ENCODE results near the gene ALKBH2.

Gene ALKBH2

GRCh38 chr12:109093022-109093918 is at the start of gene ALKBH2:
Gene ALKBH2, minus strand, starts transcription at chr12:109093472. Its CDS starts 686 bp downstream, at chr12:109092786.
- peak; percentile 96 for DNase-seq
- in situ Hi-C loops (cut with HindIII; ENCODE audit: low pct_ligation_motif_present, low pct_unique_long_range_greater_than_20kb, low sequenced_read_pairs), result no loop called here

DNA sequence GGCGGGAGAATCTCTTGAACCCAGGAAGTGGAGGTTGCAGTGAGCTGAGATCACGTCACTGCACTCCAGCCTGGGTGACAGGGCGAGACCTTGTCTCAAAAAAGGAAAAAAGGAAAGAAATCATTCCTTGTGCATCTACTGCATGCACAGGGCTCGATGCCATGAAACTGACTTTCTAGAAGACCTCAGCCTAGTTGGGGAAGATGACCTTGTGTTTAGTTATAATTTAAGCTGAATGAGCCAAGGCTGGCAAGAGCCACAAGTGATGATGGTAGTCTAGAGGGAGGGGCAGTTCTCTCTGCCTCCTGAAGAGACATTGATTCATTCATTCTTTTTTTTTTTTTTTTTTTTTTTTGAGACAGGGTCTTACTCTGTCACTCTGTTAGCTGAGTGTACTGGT is 47.3 kb upstream of the ALKBH2 start:
- in situ Hi-C loops (cut with HindIII; ENCODE audit: low pct_ligation_motif_present, low pct_unique_long_range_greater_than_20kb, low sequenced_read_pairs), result no loop called here
- no peak for DNase-seq

DNA sequence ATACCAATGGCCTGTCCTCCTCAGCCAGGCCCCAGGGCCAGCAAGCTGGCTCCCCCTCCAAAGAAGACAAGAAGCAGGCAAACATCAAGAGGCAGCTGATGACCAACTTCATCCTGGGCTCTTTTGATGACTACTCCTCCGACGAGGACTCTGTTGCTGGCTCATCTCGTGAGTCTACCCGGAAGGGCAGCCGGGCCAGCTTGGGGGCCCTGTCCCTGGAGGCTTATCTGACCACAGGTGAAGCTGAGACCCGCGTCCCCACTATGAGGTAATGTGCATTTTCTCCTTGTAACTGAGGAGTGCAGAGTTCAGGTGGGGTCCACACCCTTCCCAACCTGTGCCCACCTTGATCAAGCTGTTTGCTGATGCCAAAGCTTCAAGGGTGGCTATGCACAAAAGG is 46.5 kb upstream of the ALKBH2 start:
- in situ Hi-C loops (cut with HindIII; ENCODE audit: low pct_ligation_motif_present, low pct_unique_long_range_greater_than_20kb, low sequenced_read_pairs), result no loop called here
- DNase-seq, result no peak

GRCh38 chr12:109139360-109139759 is 46.1 kb upstream of the ALKBH2 start:
- in situ Hi-C loops (cut with HindIII; ENCODE audit: low pct_ligation_motif_present, low pct_unique_long_range_greater_than_20kb, low sequenced_read_pairs), result no loop called here

DNA sequence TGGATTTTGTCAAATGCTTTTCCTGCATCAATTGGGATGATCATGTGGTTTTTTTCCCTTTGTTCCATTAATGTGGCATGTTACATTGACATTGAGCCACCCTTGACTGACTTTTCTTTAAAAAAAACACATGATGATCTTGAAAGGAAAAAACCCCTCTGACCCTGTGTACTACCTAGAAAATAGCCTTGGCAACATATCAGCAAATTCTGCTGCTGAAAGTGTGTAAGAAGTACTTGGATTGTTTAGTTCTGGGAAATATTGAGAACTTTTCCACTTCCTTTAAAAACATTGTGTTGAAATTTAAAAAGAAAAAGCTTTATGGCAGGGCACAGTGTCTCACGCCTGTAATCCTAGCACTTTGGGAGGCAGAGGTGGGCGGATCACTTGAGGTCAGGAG is 43.8 kb upstream of the ALKBH2 start:
- in situ Hi-C loops (cut with HindIII; ENCODE audit: low pct_ligation_motif_present, low pct_unique_long_range_greater_than_20kb, low sequenced_read_pairs), result no loop called here
- DNase-seq, result no peak

More at GRCh38 chr12:109139360-109139759, 46.1 kb upstream of the ALKBH2 start:
- no peak for DNase-seq

DNA sequence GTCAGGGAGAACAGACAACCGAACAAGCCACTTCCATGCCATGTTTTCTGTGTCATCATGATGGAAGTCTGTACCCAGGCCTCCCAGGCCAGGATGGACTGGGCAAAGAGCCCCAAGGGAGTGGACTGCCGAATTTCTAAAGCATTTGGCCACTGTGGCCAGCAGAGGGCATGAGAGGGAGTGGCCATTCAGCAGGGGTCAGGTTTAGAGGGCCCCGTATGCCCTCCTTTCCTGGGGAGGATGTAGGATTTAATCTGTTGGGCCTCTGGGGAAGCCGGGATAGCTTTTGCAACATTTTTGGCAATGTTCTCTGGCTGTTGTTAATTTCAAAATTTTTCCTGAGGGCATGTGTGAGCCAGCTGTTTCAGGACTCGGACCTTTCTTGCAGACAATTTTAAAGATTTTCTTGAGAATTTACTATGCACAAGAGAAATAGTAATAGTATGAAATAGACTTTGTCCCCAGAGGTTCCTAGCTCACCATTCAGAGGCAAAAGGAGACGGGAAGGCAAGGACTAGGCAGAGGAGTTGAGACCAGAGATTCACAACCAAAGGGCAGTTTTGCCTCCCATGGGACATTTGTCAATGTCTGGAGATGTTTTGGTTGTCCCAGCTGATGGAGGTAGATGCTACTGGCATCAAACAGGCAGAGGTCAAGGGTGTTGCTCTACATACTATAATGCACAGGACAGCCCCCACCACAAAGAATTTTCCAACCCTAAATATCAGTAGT is 41.1 kb upstream of the ALKBH2 start:
- DNase-seq, result peak; percentile 34
- in situ Hi-C loops (cut with HindIII; ENCODE audit: low pct_ligation_motif_present, low pct_unique_long_range_greater_than_20kb, low sequenced_read_pairs), result no loop called here

DNA sequence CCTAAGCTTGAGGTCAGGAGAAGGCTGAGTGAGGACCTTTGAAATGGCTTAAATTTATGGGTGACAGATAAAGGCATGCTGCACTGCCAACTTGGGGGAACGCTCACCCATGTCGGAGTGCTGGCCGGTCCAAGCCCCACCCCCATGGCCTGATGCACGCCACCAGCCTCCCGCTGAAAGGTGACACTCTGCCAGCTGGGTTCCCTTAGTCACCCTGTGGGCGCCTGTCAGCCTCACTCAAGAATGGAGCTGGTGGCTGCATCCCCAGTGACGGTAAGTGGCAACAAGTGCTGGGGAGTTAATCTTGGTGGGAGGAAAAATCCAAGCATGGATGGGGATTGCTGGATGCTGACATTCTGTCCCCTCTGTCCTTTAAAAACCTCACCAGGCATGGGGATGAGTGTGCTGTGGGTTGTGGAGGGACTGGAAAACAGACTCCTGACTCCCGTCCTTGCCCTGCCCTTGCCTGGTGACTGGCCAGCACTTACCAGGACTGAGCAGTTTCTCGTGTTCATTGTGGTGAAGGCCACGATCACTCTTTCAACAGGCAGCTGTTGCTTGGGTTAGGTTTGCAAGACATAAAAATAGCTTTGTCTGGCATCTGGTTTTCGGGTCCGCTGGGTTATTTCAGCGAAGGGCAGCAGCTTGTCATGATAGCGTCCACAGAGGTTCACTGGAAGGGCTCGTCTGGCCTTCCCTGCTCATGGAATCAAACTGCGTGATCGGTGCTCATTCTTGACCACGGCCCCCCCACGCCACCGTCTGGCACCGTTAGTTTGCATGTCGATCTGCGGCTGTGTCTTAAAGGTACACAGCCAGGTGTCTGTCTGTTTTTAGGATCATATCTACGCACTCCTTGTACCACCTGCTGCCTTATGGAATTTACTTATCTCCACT is 38.1 kb upstream of the ALKBH2 start:
- no peak for DNase-seq
- in situ Hi-C loops (cut with HindIII; ENCODE audit: low pct_ligation_motif_present, low pct_unique_long_range_greater_than_20kb, low sequenced_read_pairs), result no loop called here

DNA sequence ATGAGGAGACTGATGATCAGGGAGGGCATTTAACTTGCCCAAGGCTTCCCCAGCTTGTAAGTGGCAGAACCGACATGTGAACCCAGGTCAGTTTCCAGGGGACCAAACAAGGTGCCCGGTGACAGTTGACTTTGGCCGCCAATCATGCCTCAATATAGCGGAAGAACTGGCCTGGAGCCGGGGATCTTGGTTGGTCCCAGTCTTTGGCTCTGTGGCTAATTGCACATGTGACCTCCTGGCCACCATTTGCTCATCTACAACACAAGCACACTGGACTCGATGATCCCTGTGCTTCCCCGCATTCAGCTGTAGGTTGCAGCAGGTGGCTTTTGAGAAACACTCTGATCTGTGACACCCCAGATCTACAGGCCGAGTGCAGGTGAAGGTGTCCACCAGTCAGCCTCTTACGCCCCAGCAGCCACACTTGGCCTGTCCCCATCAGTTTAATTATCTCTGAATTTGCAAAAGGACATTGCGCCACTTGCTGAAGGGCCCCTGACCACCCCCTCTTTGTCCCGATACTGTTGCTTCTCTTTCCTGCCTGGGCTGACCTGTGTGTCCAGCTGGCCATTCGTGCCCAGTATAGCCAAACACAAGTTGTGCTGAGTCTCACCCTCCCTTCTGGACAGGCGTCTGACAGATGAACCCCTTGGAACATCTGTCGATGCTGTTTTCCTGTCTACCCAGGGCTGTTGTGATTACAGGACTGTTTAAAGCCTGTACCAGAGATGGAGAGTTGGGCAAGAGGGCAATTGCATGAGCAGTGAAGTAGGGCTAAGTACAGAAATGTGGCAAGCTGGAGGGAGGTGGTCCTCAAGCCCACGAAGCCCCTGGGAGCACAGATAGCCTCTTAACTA is 37.3 kb upstream of the ALKBH2 start:
- in situ Hi-C loops (cut with HindIII; ENCODE audit: low pct_ligation_motif_present, low pct_unique_long_range_greater_than_20kb, low sequenced_read_pairs), result no loop called here
- no peak for DNase-seq

DNA sequence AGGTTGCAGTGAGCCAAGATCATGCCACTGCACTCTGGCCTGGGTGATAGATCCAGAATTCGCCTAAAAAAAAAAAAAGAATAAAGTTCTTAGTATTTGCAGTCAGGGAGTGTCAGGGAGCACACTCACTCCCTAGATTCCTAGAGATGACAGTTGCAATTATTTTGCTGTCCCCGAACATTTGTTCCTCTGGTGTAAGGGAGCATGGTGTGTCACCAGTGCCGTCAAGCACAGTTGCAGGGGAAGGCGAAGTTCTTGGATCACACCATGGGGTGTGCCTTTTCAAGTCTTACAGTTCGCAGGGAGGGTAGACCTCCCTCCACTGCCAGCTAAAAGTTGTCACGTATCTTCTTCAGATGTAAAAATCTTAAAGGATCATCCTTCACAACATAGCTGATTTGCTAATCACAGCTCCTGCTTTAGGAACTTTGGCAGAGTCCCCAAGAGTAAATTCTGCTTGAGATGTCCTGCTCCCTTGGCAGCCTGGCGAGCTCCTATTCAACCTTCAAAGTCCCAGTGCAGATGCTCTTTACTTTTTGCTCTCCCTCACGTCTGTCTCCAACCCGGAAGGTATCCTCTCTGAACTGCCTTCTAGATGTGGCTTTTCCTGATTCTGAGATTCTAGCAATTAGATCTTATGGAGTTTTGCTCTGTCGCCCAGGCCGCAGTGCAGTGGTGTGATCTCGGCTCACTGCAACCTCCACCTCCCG is 34.4 kb upstream of the ALKBH2 start:
- no peak for DNase-seq
- in situ Hi-C loops (cut with HindIII; ENCODE audit: low pct_ligation_motif_present, low pct_unique_long_range_greater_than_20kb, low sequenced_read_pairs), result no loop called here

DNA sequence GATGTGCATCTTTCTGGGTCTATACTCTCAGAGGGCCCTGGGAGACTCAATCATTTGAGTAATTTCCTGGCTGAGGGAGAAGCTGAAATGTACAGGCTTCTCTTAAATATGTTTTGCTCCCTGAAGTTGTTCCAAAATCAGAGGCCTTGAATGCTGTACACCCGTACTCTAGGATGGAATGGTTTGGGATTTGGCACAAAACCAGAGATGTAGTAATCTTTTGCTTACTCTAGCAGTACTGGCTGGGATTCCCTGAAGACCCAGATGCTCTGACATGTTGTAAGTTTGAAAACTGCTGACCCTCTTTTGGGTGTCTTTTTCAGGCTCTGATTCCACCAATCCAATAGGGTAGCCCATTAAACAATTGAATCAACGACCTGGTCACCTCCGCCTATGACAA is 33.5 kb upstream of the ALKBH2 start:
- in situ Hi-C loops (cut with HindIII; ENCODE audit: low pct_ligation_motif_present, low pct_unique_long_range_greater_than_20kb, low sequenced_read_pairs), result no loop called here
- DNase-seq, result no peak

DNA sequence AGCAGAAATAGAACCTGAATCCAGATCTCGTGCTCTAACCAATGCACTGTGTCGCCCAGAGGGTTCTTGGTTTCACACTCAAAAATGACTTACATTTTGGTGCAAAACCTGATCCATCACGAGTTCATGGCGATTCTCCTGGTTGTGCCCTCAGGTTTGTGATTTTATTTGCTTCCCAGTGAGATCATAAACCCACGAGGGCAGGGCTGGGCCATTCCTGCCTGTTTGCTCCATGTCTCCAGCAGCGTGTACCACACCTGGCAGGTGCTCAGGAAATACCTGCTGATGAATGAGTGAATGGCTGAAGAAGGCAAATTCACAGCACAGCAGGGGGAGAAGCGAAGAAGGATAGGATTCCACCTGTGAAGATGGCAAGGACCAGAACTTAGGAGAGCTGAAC is 32.5 kb upstream of the ALKBH2 start:
- no peak for DNase-seq
- in situ Hi-C loops (cut with HindIII; ENCODE audit: low pct_ligation_motif_present, low pct_unique_long_range_greater_than_20kb, low sequenced_read_pairs), result no loop called here

GRCh38 chr12:109124878-109125648 is 31.8 kb upstream of the ALKBH2 start:
- no peak for DNase-seq
- in situ Hi-C loops (cut with HindIII; ENCODE audit: low pct_ligation_motif_present, low pct_unique_long_range_greater_than_20kb, low sequenced_read_pairs), result no loop called here

GRCh38 chr12:109121346-109121880 is 28.1 kb upstream of the ALKBH2 start:
- no peak for DNase-seq

GRCh38 chr12:109120557-109120956 is 27.3 kb upstream of the ALKBH2 start:
- in situ Hi-C loops (cut with HindIII; ENCODE audit: low pct_ligation_motif_present, low pct_unique_long_range_greater_than_20kb, low sequenced_read_pairs), result no loop called here
- DNase-seq, result no peak

More at GRCh38 chr12:109121346-109121880, 28.1 kb upstream of the ALKBH2 start:
- in situ Hi-C loops (cut with HindIII; ENCODE audit: low pct_ligation_motif_present, low pct_unique_long_range_greater_than_20kb, low sequenced_read_pairs), result no loop called here

DNA sequence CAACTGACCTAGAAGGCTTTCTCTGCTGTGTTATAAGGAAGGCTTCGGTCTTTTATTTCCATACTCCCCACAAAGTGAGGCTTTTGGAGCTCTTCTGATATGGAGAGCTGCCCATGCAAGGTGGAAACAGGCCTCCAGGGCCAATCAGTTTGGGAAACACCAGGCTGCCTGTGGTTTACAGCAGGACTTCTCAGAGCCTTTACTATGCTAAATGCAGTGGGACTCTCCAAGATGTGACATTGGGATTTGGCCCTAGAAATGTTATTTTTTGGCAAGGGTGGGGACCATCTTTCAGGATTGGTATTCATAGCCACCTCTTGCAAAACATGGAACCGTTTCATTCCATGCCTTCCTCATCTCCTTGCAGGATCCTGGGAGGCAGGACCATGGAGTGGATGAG is 26.8 kb upstream of the ALKBH2 start:
- in situ Hi-C loops (cut with HindIII; ENCODE audit: low pct_ligation_motif_present, low pct_unique_long_range_greater_than_20kb, low sequenced_read_pairs), result no loop called here
- no peak for DNase-seq

DNA sequence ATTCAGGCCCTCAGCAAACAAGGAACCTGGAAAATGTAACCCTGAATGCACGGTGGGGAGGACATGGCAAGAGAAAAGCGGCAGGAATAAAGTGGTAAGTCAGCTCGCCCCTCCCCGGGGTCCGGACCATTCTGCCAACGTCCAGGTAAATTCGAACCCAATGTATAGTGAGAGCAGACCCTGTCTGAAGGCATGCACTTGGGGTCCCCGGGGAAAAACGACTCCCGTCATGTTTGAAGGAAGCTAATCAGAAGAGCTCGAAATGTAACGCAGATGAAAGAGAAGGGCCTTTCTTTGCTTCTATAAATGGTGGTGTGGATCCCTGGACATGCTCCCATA is 23.3 kb upstream of the ALKBH2 start:
- no peak for DNase-seq
- in situ Hi-C loops (cut with HindIII; ENCODE audit: low pct_ligation_motif_present, low pct_unique_long_range_greater_than_20kb, low sequenced_read_pairs), result no loop called here

Data from ACHN (cell line).